Measurements from ENCODE around the gene C5. TPM values are rescaled to one million over a fixed set of nuclear protein-coding genes. Genes with fewer than 3 reads are reported as not detected.

C5 gene
- total and polyA plus RNA-seq, 2 experiments from 2014 or later, result 0.31 TPM; not detected in 1

DNA sequence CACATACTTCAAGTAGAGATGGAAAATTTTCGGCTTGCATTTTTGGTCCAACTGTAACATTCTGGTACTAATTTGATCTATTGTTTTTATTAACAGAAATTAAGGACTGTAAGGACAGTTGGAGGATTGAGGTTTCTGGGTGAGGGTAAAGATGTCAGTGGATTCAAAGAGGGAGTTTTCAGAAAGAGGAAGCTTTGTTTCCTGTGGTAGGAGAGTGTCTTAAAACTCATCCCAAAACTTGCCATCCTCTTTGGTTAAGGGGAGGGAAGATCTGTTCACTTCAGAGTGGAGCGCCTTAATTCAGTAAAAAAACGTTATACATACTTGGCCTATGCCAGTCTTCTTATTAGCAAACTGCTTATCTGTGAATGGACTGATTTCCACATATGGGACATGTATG is 38.5 kb upstream of the C5 start (continued):
- TF ChIP-seq EZH2 (IDR thresholded peaks at IDR 0.05; ENCODE audit: low read depth, unreplicated experiment) (no peak), CREB1 (CRISPR knock-in tag; IDR thresholded peaks at IDR 0.05; ENCODE audit: low read depth) (no peak)

DNA sequence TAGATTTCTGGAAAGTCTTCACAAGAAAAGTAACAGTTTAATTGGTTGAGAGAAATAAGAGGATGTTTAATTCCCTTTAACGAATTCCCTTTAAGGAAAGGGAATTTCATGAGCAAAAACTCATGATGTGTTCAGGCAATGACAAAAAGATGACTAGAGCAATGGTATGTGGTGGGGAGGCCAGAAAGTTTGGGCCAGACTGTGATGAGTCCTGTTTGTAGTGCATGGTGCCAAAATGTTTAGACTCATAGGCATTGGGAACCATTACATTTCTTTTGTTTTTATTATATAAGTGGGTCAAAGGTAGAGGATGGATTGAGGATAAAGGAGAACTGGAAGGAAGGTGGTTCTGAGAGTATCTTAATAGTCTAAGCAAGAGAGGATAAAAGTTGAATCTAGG is 35.6 kb upstream of the C5 start:
- H3K4me3 Mint-ChIP-seq, result no peak overlapping the region
- Histone ChIP-seq H4K20me1 (replicated peaks; ENCODE audit: insufficient read depth) (no peaks in the 10 kb centered on the region), H3K27ac (ENCODE audit: low read depth) (no peak overlapping the region), H3K4me2 (no peak overlapping the region), H3K27me3 (ENCODE audit: insufficient read depth) (no peaks in the 10 kb centered on the region), H2AFZ (no peak overlapping the region), H3K4me3 (no peak overlapping the region), H3K4me1 (ENCODE audit: insufficient read depth) (no peaks in the 10 kb centered on the region), H3K9me2 (ENCODE audit: insufficient read depth) (no peaks in the 10 kb centered on the region), H3K36me3 (ENCODE audit: insufficient read depth) (no peaks in the 10 kb centered on the region), H3K79me2 (replicated peaks; ENCODE audit: insufficient read depth) (no peaks in the 10 kb centered on the region), H3F3A (replicated peaks; ENCODE audit: low read depth) (no peaks in the 10 kb centered on the region)
- DNase-seq (ENCODE audit: low spot score), result no peak
- no peaks in the 10 kb centered on the region for H3K27me3 Mint-ChIP-seq (ENCODE audit: insufficient read depth, low read depth, poor library complexity)
- ATAC-seq, result no peak
- H3K9me3 Mint-ChIP-seq, result no peaks in the 10 kb centered on the region
- H3K27ac Mint-ChIP-seq, result no peak overlapping the region
- H3K36me3 Mint-ChIP-seq (ENCODE audit: low read depth), result peaks cover 1% of the 10 kb centered on the region; the same call in 2 of the 3 replicates
- H3K4me1 Mint-ChIP-seq, result no peaks in the 10 kb centered on the region
- TF ChIP-seq CREB1 (CRISPR knock-in tag; IDR thresholded peaks at IDR 0.05; ENCODE audit: low read depth) (no peak), ZNF331 (CRISPR knock-in tag; IDR thresholded peaks at IDR 0.05; ENCODE audit: low read depth) (no peak), NANOG (IDR thresholded peaks at IDR 0.05; ENCODE audit: borderline replicate concordance) (no peak), STAT1 (IDR thresholded peaks at IDR 0.05; ENCODE audit: unreplicated experiment) (no peak), ZNF114 (CRISPR knock-in tag; IDR thresholded peaks at IDR 0.05) (no peak), ETS1 (IDR thresholded peaks at IDR 0.05) (no peak), EZH2 (IDR thresholded peaks at IDR 0.05; ENCODE audit: low read depth, unreplicated experiment) (no peak), EZH2phosphoT487 (IDR thresholded peaks at IDR 0.05; ENCODE audit: unreplicated experiment) (no peak), JUNB (IDR thresholded peaks at IDR 0.05; ENCODE audit: unreplicated experiment) (no peak)
- TF ChIP-seq, protein P1, sequence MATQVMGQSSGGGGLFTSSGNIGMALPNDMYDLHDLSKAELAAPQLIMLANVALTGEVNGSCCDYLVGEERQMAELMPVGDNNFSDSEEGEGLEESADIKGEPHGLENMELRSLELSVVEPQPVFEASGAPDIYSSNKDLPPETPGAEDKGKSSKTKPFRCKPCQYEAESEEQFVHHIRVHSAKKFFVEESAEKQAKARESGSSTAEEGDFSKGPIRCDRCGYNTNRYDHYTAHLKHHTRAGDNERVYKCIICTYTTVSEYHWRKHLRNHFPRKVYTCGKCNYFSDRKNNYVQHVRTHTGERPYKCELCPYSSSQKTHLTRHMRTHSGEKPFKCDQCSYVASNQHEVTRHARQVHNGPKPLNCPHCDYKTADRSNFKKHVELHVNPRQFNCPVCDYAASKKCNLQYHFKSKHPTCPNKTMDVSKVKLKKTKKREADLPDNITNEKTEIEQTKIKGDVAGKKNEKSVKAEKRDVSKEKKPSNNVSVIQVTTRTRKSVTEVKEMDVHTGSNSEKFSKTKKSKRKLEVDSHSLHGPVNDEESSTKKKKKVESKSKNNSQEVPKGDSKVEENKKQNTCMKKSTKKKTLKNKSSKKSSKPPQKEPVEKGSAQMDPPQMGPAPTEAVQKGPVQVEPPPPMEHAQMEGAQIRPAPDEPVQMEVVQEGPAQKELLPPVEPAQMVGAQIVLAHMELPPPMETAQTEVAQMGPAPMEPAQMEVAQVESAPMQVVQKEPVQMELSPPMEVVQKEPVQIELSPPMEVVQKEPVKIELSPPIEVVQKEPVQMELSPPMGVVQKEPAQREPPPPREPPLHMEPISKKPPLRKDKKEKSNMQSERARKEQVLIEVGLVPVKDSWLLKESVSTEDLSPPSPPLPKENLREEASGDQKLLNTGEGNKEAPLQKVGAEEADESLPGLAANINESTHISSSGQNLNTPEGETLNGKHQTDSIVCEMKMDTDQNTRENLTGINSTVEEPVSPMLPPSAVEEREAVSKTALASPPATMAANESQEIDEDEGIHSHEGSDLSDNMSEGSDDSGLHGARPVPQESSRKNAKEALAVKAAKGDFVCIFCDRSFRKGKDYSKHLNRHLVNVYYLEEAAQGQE (IDR thresholded peaks at IDR 0.05; ENCODE audit: unreplicated experiment), result no peak
- TF ChIP-seq, protein P2, sequence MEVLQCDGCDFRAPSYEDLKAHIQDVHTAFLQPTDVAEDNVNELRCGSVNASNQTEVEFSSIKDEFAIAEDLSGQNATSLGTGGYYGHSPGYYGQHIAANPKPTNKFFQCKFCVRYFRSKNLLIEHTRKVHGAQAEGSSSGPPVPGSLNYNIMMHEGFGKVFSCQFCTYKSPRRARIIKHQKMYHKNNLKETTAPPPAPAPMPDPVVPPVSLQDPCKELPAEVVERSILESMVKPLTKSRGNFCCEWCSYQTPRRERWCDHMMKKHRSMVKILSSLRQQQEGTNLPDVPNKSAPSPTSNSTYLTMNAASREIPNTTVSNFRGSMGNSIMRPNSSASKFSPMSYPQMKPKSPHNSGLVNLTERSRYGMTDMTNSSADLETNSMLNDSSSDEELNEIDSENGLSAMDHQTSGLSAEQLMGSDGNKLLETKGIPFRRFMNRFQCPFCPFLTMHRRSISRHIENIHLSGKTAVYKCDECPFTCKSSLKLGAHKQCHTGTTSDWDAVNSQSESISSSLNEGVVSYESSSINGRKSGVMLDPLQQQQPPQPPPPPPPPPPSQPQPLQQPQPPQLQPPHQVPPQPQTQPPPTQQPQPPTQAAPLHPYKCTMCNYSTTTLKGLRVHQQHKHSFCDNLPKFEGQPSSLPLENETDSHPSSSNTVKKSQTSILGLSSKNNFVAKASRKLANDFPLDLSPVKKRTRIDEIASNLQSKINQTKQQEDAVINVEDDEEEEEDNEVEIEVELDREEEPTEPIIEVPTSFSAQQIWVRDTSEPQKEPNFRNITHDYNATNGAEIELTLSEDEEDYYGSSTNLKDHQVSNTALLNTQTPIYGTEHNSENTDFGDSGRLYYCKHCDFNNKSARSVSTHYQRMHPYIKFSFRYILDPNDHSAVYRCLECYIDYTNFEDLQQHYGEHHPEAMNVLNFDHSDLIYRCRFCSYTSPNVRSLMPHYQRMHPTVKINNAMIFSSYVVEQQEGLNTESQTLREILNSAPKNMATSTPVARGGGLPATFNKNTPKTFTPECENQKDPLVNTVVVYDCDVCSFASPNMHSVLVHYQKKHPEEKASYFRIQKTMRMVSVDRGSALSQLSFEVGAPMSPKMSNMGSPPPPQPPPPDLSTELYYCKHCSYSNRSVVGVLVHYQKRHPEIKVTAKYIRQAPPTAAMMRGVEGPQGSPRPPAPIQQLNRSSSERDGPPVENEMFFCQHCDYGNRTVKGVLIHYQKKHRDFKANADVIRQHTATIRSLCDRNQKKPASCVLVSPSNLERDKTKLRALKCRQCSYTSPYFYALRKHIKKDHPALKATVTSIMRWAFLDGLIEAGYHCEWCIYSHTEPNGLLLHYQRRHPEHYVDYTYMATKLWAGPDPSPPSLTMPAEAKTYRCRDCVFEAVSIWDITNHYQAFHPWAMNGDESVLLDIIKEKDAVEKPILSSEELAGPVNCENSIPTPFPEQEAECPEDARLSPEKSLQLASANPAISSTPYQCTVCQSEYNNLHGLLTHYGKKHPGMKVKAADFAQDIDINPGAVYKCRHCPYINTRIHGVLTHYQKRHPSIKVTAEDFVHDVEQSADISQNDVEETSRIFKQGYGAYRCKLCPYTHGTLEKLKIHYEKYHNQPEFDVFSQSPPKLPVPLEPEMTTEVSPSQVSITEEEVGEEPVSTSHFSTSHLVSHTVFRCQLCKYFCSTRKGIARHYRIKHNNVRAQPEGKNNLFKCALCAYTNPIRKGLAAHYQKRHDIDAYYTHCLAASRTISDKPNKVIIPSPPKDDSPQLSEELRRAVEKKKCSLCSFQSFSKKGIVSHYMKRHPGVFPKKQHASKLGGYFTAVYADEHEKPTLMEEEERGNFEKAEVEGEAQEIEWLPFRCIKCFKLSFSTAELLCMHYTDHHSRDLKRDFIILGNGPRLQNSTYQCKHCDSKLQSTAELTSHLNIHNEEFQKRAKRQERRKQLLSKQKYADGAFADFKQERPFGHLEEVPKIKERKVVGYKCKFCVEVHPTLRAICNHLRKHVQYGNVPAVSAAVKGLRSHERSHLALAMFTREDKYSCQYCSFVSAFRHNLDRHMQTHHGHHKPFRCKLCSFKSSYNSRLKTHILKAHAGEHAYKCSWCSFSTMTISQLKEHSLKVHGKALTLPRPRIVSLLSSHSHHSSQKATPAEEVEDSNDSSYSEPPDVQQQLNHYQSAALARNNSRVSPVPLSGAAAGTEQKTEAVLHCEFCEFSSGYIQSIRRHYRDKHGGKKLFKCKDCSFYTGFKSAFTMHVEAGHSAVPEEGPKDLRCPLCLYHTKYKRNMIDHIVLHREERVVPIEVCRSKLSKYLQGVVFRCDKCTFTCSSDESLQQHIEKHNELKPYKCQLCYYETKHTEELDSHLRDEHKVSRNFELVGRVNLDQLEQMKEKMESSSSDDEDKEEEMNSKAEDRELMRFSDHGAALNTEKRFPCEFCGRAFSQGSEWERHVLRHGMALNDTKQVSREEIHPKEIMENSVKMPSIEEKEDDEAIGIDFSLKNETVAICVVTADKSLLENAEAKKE (CRISPR knock-in tag; IDR thresholded peaks at IDR 0.05), result no peak
- TF ChIP-seq, protein P3, sequence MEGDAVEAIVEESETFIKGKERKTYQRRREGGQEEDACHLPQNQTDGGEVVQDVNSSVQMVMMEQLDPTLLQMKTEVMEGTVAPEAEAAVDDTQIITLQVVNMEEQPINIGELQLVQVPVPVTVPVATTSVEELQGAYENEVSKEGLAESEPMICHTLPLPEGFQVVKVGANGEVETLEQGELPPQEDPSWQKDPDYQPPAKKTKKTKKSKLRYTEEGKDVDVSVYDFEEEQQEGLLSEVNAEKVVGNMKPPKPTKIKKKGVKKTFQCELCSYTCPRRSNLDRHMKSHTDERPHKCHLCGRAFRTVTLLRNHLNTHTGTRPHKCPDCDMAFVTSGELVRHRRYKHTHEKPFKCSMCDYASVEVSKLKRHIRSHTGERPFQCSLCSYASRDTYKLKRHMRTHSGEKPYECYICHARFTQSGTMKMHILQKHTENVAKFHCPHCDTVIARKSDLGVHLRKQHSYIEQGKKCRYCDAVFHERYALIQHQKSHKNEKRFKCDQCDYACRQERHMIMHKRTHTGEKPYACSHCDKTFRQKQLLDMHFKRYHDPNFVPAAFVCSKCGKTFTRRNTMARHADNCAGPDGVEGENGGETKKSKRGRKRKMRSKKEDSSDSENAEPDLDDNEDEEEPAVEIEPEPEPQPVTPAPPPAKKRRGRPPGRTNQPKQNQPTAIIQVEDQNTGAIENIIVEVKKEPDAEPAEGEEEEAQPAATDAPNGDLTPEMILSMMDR (conservative IDR thresholded peaks at IDR 0.05; ENCODE audit: low read depth in 2 of 2), result no peak

All from GM23338 (cell line).